HEK293T (cell line): ENCODE measurements around the gene RAD51C.

Source experiments
- ARNT ChIP-seq: fragments of 450-650 bp; IDR thresholded peaks from 2 replicates; pipeline ENCODE4 v1.6.1; 2017; ENCODE audit warnings: mild to moderate bottlenecking
- BHLHE40 ChIP-seq: fragments of 450-650 bp; IDR thresholded peaks from 2 replicates; pipeline ENCODE4 v1.6.1; 2016; ENCODE audit warnings: mild to moderate bottlenecking, moderate library complexity, borderline replicate concordance
- CTBP1 ChIP-seq: fragments of 450-650 bp; IDR thresholded peaks from 2 replicates; pipeline ENCODE4 v1.6.1; 2016; ENCODE audit warnings: borderline replicate concordance
- ELF4 ChIP-seq: fragments of 450-650 bp; IDR thresholded peaks from 2 replicates; pipeline ENCODE4 v1.6.1; 2017; ENCODE audit warnings: antibody characterized with exemption
- FOXA1 ChIP-seq: fragments of 450-650 bp; IDR thresholded peaks from 2 replicates; pipeline ENCODE4 v1.6.1; 2016; ENCODE audit warnings: mild to moderate bottlenecking
- FOXK2 ChIP-seq: fragments of 450-650 bp; IDR thresholded peaks from 2 replicates; pipeline ENCODE4 v1.6.1; 2016; ENCODE audit warnings: mild to moderate bottlenecking
- FOXM1 ChIP-seq: fragments of 450-650 bp; IDR thresholded peaks from 2 replicates; pipeline ENCODE4 v1.6.1; 2017; ENCODE audit warnings: mild to moderate bottlenecking, borderline replicate concordance
- HDGF ChIP-seq: fragments of 450-650 bp; IDR thresholded peaks from 2 replicates; pipeline ENCODE4 v1.6.1; 2017; ENCODE audit warnings: antibody characterized with exemption, borderline replicate concordance
- LEF1 ChIP-seq: fragments of 450-650 bp; IDR thresholded peaks from 2 replicates; pipeline ENCODE4 v1.6.1; 2017; ENCODE audit warnings: mild to moderate bottlenecking, borderline replicate concordance
- SP1 ChIP-seq: fragments of 450-650 bp; IDR thresholded peaks from 2 replicates; pipeline ENCODE4 v1.6.1; 2017
- SUZ12 ChIP-seq: fragments of 450-650 bp; IDR thresholded peaks from 2 replicates; pipeline ENCODE4 v1.6.1; 2016; ENCODE audit warnings: mild to moderate bottlenecking
- TARDBP ChIP-seq: fragments of 450-650 bp; IDR thresholded peaks from 2 replicates; pipeline ENCODE4 v1.6.1; 2016
- ZNF384 ChIP-seq: fragments of 450-650 bp; IDR thresholded peaks from 2 replicates; pipeline ENCODE4 v1.6.1; 2016
- TF ChIP-seq, protein P1 (sequence below): fragments of 450-650 bp; IDR thresholded peaks from 2 replicates; pipeline ENCODE4 v1.6.1; 2016

DNA sequence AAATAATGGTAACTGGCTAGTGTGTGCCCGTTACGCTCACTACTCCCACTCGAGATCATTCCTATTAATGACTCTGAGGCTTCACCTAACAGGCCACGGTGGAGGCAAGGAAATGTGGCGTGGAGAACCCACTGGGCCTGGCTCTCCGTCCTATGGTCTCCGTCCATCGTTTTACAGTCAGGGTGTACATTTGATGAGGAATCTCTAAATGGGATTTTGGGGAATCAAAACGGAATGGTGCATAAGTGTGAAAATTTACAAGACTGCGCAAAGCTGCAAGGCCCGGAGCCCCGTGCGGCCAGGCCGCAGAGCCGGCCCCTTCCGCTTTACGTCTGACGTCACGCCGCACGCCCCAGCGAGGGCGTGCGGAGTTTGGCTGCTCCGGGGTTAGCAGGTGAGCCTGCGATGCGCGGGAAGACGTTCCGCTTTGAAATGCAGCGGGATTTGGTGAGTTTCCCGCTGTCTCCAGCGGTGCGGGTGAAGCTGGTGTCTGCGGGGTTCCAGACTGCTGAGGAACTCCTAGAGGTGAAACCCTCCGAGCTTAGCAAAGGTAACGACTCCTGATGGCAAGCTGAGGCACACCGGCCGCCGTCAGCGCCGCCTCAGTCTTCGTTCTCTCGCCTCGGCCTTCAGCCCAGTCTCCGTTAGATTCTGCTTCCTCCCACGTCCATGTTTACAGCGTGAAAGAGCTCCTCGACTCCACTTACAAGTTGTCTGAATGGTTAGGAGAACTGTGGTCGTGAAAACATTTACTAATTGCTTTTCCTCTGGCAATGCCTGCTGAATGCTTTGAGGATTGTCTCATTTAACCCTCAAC, at the start of gene RAD51C:
- no peak for TF ChIP-seq TARDBP
- TF ChIP-seq, protein P1, sequence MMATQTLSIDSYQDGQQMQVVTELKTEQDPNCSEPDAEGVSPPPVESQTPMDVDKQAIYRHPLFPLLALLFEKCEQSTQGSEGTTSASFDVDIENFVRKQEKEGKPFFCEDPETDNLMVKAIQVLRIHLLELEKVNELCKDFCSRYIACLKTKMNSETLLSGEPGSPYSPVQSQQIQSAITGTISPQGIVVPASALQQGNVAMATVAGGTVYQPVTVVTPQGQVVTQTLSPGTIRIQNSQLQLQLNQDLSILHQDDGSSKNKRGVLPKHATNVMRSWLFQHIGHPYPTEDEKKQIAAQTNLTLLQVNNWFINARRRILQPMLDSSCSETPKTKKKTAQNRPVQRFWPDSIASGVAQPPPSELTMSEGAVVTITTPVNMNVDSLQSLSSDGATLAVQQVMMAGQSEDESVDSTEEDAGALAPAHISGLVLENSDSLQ, result no peak
- no peak for TF ChIP-seq BHLHE40
- TF ChIP-seq FOXK2, result 0 out of 2 replicates have a peak, but pooled peaks have one; percentile 28
- no peak for TF ChIP-seq SUZ12
- TF ChIP-seq CTBP1, result no peak
- TF ChIP-seq FOXM1, result no peak
- peak; percentile 30; the same call in 1 of the 2 replicates for TF ChIP-seq ELF4
- no peak for TF ChIP-seq SP1
- no peak for TF ChIP-seq ARNT
- no peak for TF ChIP-seq LEF1
- TF ChIP-seq ZNF384, result no peak
- no peak for TF ChIP-seq FOXA1
- TF ChIP-seq HDGF, result no peak
